GM12864 (cell line): Measurements from ENCODE around the gene VSX1.

Experiments
- DNase-seq: peaks from one replicate; pipeline ENCODE4 v3.0.0-alpha.2; 2011; ENCODE audit warnings: low read depth
- H3K4me3 ChIP-seq: 2 replicates; pipeline ENCODE4 v1.5.1; 2011; ENCODE audit warnings: mild to moderate bottlenecking, low read depth, low read length, control low read depth
- CTCF ChIP-seq: IDR thresholded peaks from 2 replicates; pipeline ENCODE4 v1.5.1; 2011; ENCODE audit warnings: low read depth, mild to moderate bottlenecking, moderate library complexity, low read length, control low read depth, inconsistent platforms; ENCODE audit errors: missing control alignments

Gene VSX1

GRCh38 chr20:25073544-25073943 is 8.4 kb downstream of the VSX1 start:
- H3K4me3 ChIP-seq: no peak overlapping the region
- DNase-seq: no peak
- no peak for TF ChIP-seq CTCF

GRCh38 chr20:25072226-25072811 is 9.6 kb downstream of the VSX1 start:
- TF ChIP-seq CTCF: no peak
- no peak overlapping the region for H3K4me3 ChIP-seq
- no peak for DNase-seq

GRCh38 chr20:25071734-25072133 is 10.2 kb downstream of the VSX1 start:
- no peak overlapping the region for H3K4me3 ChIP-seq
- no peak for TF ChIP-seq CTCF
- DNase-seq: no peak

- no peak for TF ChIP-seq CTCF
- H3K4me3 ChIP-seq: no peak overlapping the region
- no peak for DNase-seq
These were observed 11.0 kb downstream of the VSX1 start for GRCh38 chr20:25070821-25071473.

- no peak for DNase-seq
- H3K4me3 ChIP-seq: no peak overlapping the region
- no peak for TF ChIP-seq CTCF
These were observed 14.6 kb downstream of the VSX1 start for GRCh38 chr20:25067102-25067987.

GRCh38 chr20:25066386-25066785 is 15.6 kb downstream of the VSX1 start:
- H3K4me3 ChIP-seq: no peak overlapping the region
- no peak for TF ChIP-seq CTCF
- no peak for DNase-seq
